OCI-LY3 (cell line): ENCODE measurements around the gene CGB2.
A peak's percentile ranks its signal among the peaks of the same experiment; 100 is the strongest.

Source experiments
- H2AFZ ChIP-seq: fragments of 200-600, 300-600 bp; shearing (Covaris generic); 2 replicates; pipeline ENCODE4 v1.6.0; 2014; ENCODE audit warnings: antibody characterized with exemption, low read depth, low read length
- H3K27ac ChIP-seq: fragments of 200-600, 300-600 bp; sonication (generic); 2 replicates; pipeline ENCODE4 v1.5.1; 2014; ENCODE audit warnings: mild to moderate bottlenecking, low read length, moderate library complexity, mixed read lengths
- H3K27me3 ChIP-seq: fragments of 200-600, 300-600 bp; sonication (generic); 2 replicates; pipeline ENCODE4 v1.6.1; 2014; ENCODE audit warnings: low read depth, low read length, mixed read lengths
- H3K36me3 ChIP-seq: fragments of 200-600, 300-600 bp; sonication (generic); replicated peaks from 2 replicates; pipeline ENCODE3; 2014; ENCODE audit warnings: low read depth, low read length, mixed read lengths
- H3K4me1 ChIP-seq: fragments of 300-600, 200-600 bp; sonication (generic); 2 replicates; pipeline ENCODE4 v1.6.1; 2014; ENCODE audit warnings: low read length, mixed read lengths
- H3K4me2 ChIP-seq: fragments of 200-600, 300-600 bp; sonication (generic); 2 replicates; pipeline ENCODE4 v1.6.1; 2014; ENCODE audit warnings: low read length, mixed read lengths
- H3K4me3 ChIP-seq: fragments of 300-600, 200-600 bp; sonication (generic); 2 replicates; pipeline ENCODE4 v1.5.1; 2014; ENCODE audit warnings: antibody characterized with exemption, mild to moderate bottlenecking, low read length, moderate library complexity
- H3K79me2 ChIP-seq: fragments of 300-600, 200-600 bp; shearing (Covaris generic); 2 replicates; pipeline ENCODE4 v1.6.1; 2014; ENCODE audit warnings: mild to moderate bottlenecking, low read length, mixed read lengths
- H3K9ac ChIP-seq: fragments of 300-600, 200-600 bp; shearing (Covaris generic); 2 replicates; pipeline ENCODE4 v1.6.0; 2014; ENCODE audit warnings: mild to moderate bottlenecking, low read length, moderate library complexity
- H3K9me3 ChIP-seq: fragments of 200-600, 300-600 bp; shearing (Covaris generic); 2 replicates; pipeline ENCODE4 v1.6.1; 2014; ENCODE audit warnings: low read length, mixed read lengths; ENCODE audit not compliant: insufficient read depth
- H4K20me1 ChIP-seq: fragments of 200-600, 300-600 bp; sonication (generic); 2 replicates; pipeline ENCODE4 v1.6.1; 2016; ENCODE audit warnings: low read length, mixed read lengths; ENCODE audit not compliant: insufficient read depth
- CTCF ChIP-seq: fragments of 200-600, 300-600 bp; sonication (generic); IDR thresholded peaks from 2 replicates; pipeline ENCODE4 v1.5.1; 2014; ENCODE audit warnings: antibody characterized with exemption, low read length, low read depth
- EZH2phosphoT487 ChIP-seq: fragments of 200-600 bp; shearing (Covaris generic); IDR thresholded peaks from 2 replicates; pipeline ENCODE4 v1.6.1; 2018; ENCODE audit warnings: antibody characterized with exemption, mixed run types, low read depth

CGB2 gene

DNA sequence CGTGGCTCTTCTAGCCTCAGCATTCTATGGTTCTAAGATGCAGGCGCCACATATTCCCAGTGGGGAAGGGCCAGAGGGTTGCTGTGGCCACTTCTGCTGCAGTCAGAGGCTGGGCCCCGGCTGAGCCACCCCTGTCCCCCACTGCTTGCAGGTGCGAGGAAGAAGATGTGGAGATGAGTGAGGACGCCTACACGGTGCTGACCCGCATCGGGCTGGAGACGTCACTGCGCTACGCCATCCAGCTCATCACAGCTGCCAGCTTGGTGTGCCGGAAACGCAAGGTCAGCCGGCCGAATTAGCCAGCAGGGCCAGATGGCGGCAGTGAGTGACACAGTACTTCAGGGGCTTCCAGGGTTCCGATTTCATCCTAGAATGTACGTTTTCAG, 16.8 kb upstream of the CGB2 start:
- Histone ChIP-seq H3K4me3 (no peak overlapping the region), H3K9me3 (no peaks in the 10 kb centered on the region), H3K79me2 (no peaks in the 10 kb centered on the region), H2AFZ (no peak overlapping the region), H4K20me1 (no peaks in the 10 kb centered on the region), H3K27ac (no peak overlapping the region), H3K9ac (no peak overlapping the region), H3K36me3 (peaks cover 38% of the 10 kb centered on the region), H3K4me1 (no peaks in the 10 kb centered on the region), H3K27me3 (no peaks in the 10 kb centered on the region), H3K4me2 (no peak overlapping the region)
- TF ChIP-seq EZH2phosphoT487 (no peak), CTCF (no peak)

DNA sequence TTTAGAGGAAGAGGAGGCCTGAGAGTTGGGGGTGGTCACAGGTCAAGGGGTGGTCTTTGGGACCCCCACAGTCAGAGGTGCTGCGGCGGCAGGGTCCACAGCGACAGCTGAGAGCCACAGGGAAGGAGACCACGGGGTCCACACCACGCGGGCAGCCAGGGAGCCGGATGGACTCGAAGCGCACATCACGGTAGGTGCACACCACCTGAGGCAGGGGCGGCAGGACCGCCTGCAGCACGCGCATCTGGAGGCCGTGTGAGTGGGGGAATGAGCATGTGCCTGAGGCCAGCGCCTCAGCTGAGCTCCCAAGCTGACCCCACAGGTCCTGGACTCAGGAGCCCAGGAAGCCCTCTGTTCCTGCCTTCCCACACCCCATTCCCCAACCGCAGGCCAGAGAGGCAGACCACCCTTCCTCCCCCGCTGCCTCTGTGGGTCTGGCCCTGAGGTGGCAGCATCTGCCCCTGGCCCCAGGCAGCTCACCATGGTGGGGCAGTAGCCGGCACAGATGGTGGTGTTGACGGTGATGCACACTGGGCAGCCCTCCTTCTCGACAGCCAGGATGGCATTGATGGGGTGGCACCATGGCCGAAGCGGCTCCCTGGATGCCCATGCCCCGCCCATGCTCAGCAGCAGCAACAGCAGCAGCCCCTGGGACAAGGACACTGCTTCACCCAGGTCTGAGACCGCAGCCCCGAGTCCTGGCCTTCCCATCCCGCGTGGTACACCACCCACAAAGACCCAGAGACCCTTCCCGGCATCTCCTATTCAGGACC, 15.4 kb upstream of the CGB2 start:
- peaks cover 9% of the 10 kb centered on the region for H3K4me1 ChIP-seq
- no peak for TF ChIP-seq CTCF
- no peak for TF ChIP-seq EZH2phosphoT487
- H3K27me3 ChIP-seq, result no peaks in the 10 kb centered on the region
- no peak overlapping the region for H3K9ac ChIP-seq
- no peaks in the 10 kb centered on the region for H3K9me3 ChIP-seq
- H3K4me3 ChIP-seq, result no peak overlapping the region
- H2AFZ ChIP-seq, result no peak overlapping the region
- H3K36me3 ChIP-seq, result peaks cover 29% of the 10 kb centered on the region
- no peak overlapping the region for H3K27ac ChIP-seq
- H4K20me1 ChIP-seq, result no peaks in the 10 kb centered on the region
- H3K4me2 ChIP-seq, result no peak overlapping the region
- no peaks in the 10 kb centered on the region for H3K79me2 ChIP-seq

DNA sequence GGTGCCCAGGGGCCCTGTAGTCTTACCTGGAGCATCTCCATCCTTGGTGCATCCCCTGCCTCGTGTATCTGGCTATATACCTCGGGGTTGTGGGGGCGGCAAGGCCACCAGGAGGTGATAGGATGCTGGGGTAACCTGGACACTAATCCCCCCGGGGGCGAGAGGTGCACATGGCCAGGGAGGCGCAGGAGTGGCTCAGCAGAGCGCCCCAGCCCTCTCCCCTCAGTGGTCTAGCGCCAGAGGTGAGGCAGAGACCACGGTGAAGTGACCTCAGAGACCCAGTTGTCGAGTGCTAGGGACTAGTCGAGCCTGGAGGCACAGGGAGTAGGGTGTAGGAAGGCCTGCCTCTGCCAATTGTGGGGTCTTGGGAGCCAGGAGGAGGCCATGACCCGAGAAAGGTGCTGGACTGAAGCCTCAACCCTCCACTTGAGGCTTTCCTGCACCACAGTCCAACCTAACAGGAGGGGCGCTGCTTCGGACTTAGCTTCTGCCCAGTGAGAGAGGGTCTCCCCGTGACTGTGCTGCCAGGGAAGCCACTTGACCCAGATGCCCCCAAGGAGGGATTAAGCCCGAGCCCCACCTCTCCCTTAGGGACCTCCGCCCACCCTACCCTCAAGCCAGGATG, 14.5 kb upstream of the CGB2 start, which contains the start of gene LHB:
LHB (minus strand) TSS at position 51 of the 625 bp plus-strand sequence; CDS start at position 41, 10 bp downstream.
- no peak for TF ChIP-seq EZH2phosphoT487
- no peak for TF ChIP-seq CTCF
- Histone ChIP-seq H3K9ac (no peak within 1 kb of the TSS), H3K27me3 (no peaks in the 10 kb centered on the region), H3K4me2 (peak within 1 kb of the TSS; percentile 20; the same call in 1 of the 2 replicates), H3K27ac (no peak within 1 kb of the TSS), H3K9me3 (no peaks in the 10 kb centered on the region), H3K36me3 (peaks cover 21% of the 10 kb centered on the region), H3K4me1 (peaks cover 10% of the 10 kb centered on the region), H3K4me3 (no peak within 1 kb of the TSS), H4K20me1 (no peaks in the 10 kb centered on the region), H3K79me2 (no peaks in the 10 kb centered on the region), H2AFZ (no peak within 1 kb of the TSS)

DNA sequence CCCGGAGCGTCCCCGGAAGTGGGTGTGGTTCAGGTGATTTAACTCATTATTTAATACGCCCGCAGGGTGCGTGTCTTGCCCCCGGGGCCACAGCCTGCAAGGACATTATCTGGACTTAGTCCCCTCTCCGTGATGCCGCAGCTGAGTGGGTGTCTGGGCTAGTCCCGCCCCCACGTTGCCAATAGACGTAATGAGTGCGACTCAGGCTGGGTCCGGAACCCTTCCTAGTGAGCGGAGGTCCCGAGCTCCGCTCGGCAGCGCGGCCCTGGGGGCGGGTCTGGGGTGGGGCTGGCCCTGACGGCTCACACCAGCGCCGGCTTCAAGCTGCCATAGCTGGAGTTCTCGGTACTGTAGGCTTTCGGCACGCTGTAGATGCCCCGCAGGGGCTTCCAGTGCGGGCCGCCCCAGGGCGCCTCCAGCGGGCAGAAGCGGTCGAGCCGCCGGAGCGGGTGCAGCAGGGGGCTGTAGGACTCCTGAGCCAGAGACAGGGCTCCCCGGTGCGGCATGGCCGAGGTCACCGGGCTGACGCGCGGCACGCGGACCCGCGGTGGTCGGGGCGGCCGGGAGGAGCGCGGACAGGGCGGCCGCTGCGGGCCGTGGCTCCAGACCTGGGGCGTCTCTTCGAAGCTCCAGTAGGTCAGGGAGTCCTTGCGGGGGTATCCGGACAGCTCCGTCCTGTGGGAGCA, 13.9 kb upstream of the CGB2 start:
- Histone ChIP-seq H3K9me3 (no peaks in the 10 kb centered on the region), H3K9ac (no peak overlapping the region), H2AFZ (no peak overlapping the region)

More for the DNA sequence above, 13.9 kb upstream of the CGB2 start:
- H3K27me3 ChIP-seq, result no peaks in the 10 kb centered on the region
- H3K4me2 ChIP-seq, result peak overlapping the region; percentile 20; the same call in 1 of the 2 replicates
- H3K4me1 ChIP-seq, result peaks cover 10% of the 10 kb centered on the region
- no peak overlapping the region for H3K4me3 ChIP-seq
- H3K27ac ChIP-seq, result no peak overlapping the region
- no peaks in the 10 kb centered on the region for H3K79me2 ChIP-seq
- H3K36me3 ChIP-seq, result peaks cover 18% of the 10 kb centered on the region
- TF ChIP-seq EZH2phosphoT487 (no peak), CTCF (no peak)
- H4K20me1 ChIP-seq, result no peaks in the 10 kb centered on the region
